Endothelial cell of umbilical vein (primary cell): ENCODE measurements around the gene TMEM41B. TPM values are rescaled to one million over a fixed set of nuclear protein-coding genes. Genes with fewer than 3 reads are reported as not detected.

Experiments used
- BruUV-seq: library from RNA; stranded (reverse); fragments of 400-500 nt; replicated peaks from 2 replicates; lab custom pipeline; 2021; lab: Mats Ljungman, UMichigan
- CTCF ChIA-PET: fragments of 300-600, 350-600 bp; sonication (Branson Sonifier 250); formaldehyde crosslinking; loops from one replicate; lab custom pipeline; 2021; ENCODE audit warnings: antibody characterized with exemption, inconsistent platforms; lab: Charles Lee
- POLR2A ChIA-PET: fragments of 300-600, 350-600 bp; sonication (Branson Sonifier 250); formaldehyde crosslinking; loops from one replicate; lab custom pipeline; 2021; ENCODE audit warnings: antibody characterized with exemption, inconsistent platforms; lab: Charles Lee
- DNase-seq: peaks from one replicate; pipeline ENCODE4 v3.0.0-alpha.2; 2011; ENCODE audit warnings: low read depth, low spot score
- FAIRE-seq: peaks from 2 replicates; lab custom pipeline; 2011; peaks lifted over from hg19 to GRCh38; lab: Jason Lieb, UNC
- H2AFZ ChIP-seq: 2 replicates; pipeline ENCODE4 v1.6.0; 2012; ENCODE audit warnings: low read depth, low read length, control low read depth, inconsistent platforms
- H3K27ac ChIP-seq: 2 replicates; pipeline ENCODE4 v1.5.1; 2011; ENCODE audit warnings: low read depth, mild to moderate bottlenecking, control low read depth, low read length, moderate library complexity; ENCODE audit not compliant: insufficient read depth
- H3K27me3 ChIP-seq, 2 experiments: 2 replicates each; pipeline versions ENCODE4 v1.6.0 to v1.6.1; 2011; ENCODE audit warnings: low read length in 2 of 2, mixed read lengths in 1 of 2; ENCODE audit not compliant: control insufficient read depth in 2 of 2, insufficient read depth in 2 of 2
- H3K36me3 ChIP-seq, 2 experiments: 2 replicates in 1 of 2; 3 replicates in 1 of 2; pipeline ENCODE4 v1.5.1; 2011; ENCODE audit warnings: low read length in 2 of 2, mild to moderate bottlenecking in 1 of 2, moderate library complexity in 1 of 2; ENCODE audit not compliant: control insufficient read depth in 2 of 2, insufficient read depth in 2 of 2; ENCODE audit errors: extremely low read depth in 1 of 2
- H3K4me1 ChIP-seq: 3 replicates; pipeline ENCODE4 v1.5.1; 2011; ENCODE audit warnings: mild to moderate bottlenecking, low read length; ENCODE audit not compliant: control insufficient read depth, insufficient read depth; ENCODE audit errors: extremely low read depth
- H3K4me2 ChIP-seq: 2 replicates; pipeline ENCODE4 v1.6.1; 2011; ENCODE audit warnings: low read length, control low read depth, mixed read lengths; ENCODE audit not compliant: insufficient read depth
- H3K4me3 ChIP-seq, 3 experiments: fragments of 200-600 bp in 1 of 3; sonication (generic), shearing (Covaris generic) in 1 of 3; replicated peaks in 1 of 3; 2 replicates each; pipeline ENCODE4 v1.5.1; 2011 to 2016; ENCODE audit warnings: control low read depth in 3 of 3, low read length in 3 of 3, mild to moderate bottlenecking in 2 of 3, inconsistent platforms in 1 of 3, low read depth in 1 of 3, moderate library complexity in 1 of 3; ENCODE audit not compliant: insufficient read depth in 1 of 3
- H3K79me2 ChIP-seq: 2 replicates; pipeline ENCODE4 v1.6.0; 2012; ENCODE audit warnings: low read length, inconsistent platforms; ENCODE audit not compliant: control insufficient read depth, insufficient read depth
- H3K9ac ChIP-seq: replicated peaks from 2 replicates; pipeline ENCODE3; 2011; ENCODE audit warnings: low read length, control low read depth; ENCODE audit not compliant: insufficient read depth; ENCODE audit errors: extremely low read depth
- H3K9me1 ChIP-seq: replicated peaks from 3 replicates; pipeline ENCODE4 v1.6.0; 2011; ENCODE audit warnings: mild to moderate bottlenecking, low read length; ENCODE audit not compliant: control insufficient read depth, insufficient read depth; ENCODE audit errors: extremely low read depth
- H3K9me3 ChIP-seq: replicated peaks from 2 replicates; pipeline ENCODE4 v1.5.1; 2012; ENCODE audit warnings: low read length, inconsistent platforms; ENCODE audit not compliant: control insufficient read depth, insufficient read depth
- H4K20me1 ChIP-seq: replicated peaks from 2 replicates; pipeline ENCODE3; 2011; ENCODE audit warnings: mild to moderate bottlenecking, low read length; ENCODE audit not compliant: control insufficient read depth, insufficient read depth; ENCODE audit errors: extremely low read depth
- EZH2 ChIP-seq: IDR thresholded peaks from 2 replicates; pipeline ENCODE4 v1.6.1; 2012; ENCODE audit warnings: borderline replicate concordance, low read depth, mild to moderate bottlenecking, moderate library complexity, low read length, inconsistent platforms; ENCODE audit not compliant: severe bottlenecking
- FOS ChIP-seq: IDR thresholded peaks from 2 replicates; pipeline ENCODE4 v1.6.1; 2011; ENCODE audit warnings: mild to moderate bottlenecking, low read length, moderate library complexity, borderline replicate concordance; ENCODE audit not compliant: insufficient read depth
- JUN ChIP-seq: IDR thresholded peaks from 2 replicates; pipeline ENCODE4 v1.6.1; 2011; ENCODE audit warnings: borderline replicate concordance, low read depth; ENCODE audit not compliant: insufficient read length, insufficient read depth
- MYC ChIP-seq: IDR thresholded peaks from one replicate; pipeline ENCODE4 v1.6.1; 2011; ENCODE audit warnings: mild to moderate bottlenecking, low read depth, low read length
- POLR2A ChIP-seq: IDR thresholded peaks from 2 replicates; pipeline ENCODE4 v1.6.1; 2012; ENCODE audit warnings: low read depth, mild to moderate bottlenecking, control low read depth, low read length
- POLR2AphosphoS5 ChIP-seq: IDR thresholded peaks from 2 replicates; pipeline ENCODE4 v1.6.1; 2012; ENCODE audit warnings: low read depth, mild to moderate bottlenecking, control low read depth, low read length, moderate library complexity; ENCODE audit not compliant: insufficient read depth
- dilution Hi-C: fragments of 300-500 bp; cut with MboI; formaldehyde crosslinking; loops from one replicate; pipeline ENCODE4 v1.15.0; 2019; ENCODE audit warnings: low sequenced_read_pairs; ENCODE audit not compliant: extremely low pct_ligation_motif_present
- intact Hi-C: fragments of 100-400 bp; cut with micrococcal nuclease; formaldehyde crosslinking; loops from one replicate; pipeline ENCODE4 v1.10.0; 2022
- polyA plus RNA-seq, 4 experiments: library from polyadenylated mRNA; depleted of rRNA in 3 of 4; stranded (reverse) in 3 of 4; unstranded in 1 of 4; fragments of >200 nt; gene quantifications; 2 replicates each; pipeline versions ENCODE4 v1.2.1 to v1.2.3, GENCODE V29; 2011 to 2012; ENCODE audit warnings: missing spikeins in 1 of 4
- total RNA-seq: library from RNA; stranded (reverse); gene quantifications from 2 replicates; pipeline ENCODE4 v1.2.3, GENCODE V29; 2021
- TF ChIP-seq, protein P1 (sequence below), 2 donors: IDR thresholded peaks; 1 replicate in 1 of 2; 2 replicates in 1 of 2; pipeline ENCODE4 v1.5.1; 2011; ENCODE audit warnings: low read length in 2 of 2, mild to moderate bottlenecking in 2 of 2, moderate library complexity in 2 of 2, control low read depth in 1 of 2, inconsistent platforms in 1 of 2, low read depth in 1 of 2; ENCODE audit not compliant: insufficient read depth in 1 of 2; ENCODE audit errors: extremely low read depth in 1 of 2
- TF ChIP-seq, protein P2 (sequence below): IDR thresholded peaks from 2 replicates; pipeline ENCODE4 v1.6.1; 2011; ENCODE audit not compliant: insufficient read depth, insufficient read length

The TMEM41B gene
- total and polyA plus RNA-seq, 2 donors (not counting 3 experiments of a cell fraction or from before 2014, with no cell fraction given), result 16.6 to 39.0 TPM

DNA sequence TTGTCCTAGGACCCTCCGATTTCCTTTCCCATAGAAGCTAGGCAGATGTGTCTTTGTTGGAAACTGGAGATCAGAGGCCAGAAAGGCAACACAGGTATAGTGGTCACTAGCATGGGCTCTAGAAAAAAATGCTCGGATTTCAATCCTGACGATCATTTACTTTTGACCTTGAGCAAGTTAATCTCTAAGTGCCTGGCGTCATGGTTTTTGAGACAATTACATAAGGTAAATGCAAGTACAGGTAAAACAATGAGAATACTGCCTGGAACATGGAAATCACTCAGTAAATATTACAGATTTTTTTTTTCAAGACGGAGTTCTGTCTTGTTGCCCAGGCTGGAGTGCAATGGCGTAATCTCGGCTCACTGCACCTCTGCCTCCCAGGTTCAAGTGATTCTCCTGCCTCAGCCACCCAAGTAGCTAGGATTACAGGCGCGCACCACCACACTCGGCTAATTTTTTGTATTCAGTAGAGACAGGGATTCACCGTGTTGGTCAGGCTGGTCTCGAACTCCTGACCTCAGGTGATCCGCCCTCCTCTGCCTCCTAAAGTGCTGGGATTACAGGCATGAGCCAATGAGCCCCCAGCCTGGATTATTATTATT lies 48.2 kb downstream of the TMEM41B start:
- no peak overlapping the region for H3K4me3 ChIP-seq
- FAIRE-seq (no peak), DNase-seq (no peak)
- H3K4me1 ChIP-seq, result peaks cover 7% of the 10 kb centered on the region
- no peaks in the 10 kb centered on the region for H3K9me1 ChIP-seq
- ChIA-PET CTCF (interaction anchor here (1.0 to 2.6 kb wide), 3 partner anchors 8 to 240 kb away, joined by 3 to 9 read pairs (median 4); partner anchors contain the start of gene IPO7), POLR2A (no interaction called here)
- H4K20me1 ChIP-seq, result no peaks in the 10 kb centered on the region
- BruUV-seq, result no TSS peak
- H3K36me3 ChIP-seq, result no peaks in the 10 kb centered on the region
- dilution Hi-C loops, result no loop called here
- no peak overlapping the region for H3K9ac ChIP-seq
- no peak overlapping the region for H3K4me2 ChIP-seq
- H3K27me3 ChIP-seq, result no peaks in the 10 kb centered on the region
- H2AFZ ChIP-seq, result no peak overlapping the region
- TF ChIP-seq EZH2 (no peak), POLR2A (no peak), MYC (no peak), POLR2AphosphoS5 (no peak), JUN (no peak), FOS (no peak)
- TF ChIP-seq, protein P1, sequence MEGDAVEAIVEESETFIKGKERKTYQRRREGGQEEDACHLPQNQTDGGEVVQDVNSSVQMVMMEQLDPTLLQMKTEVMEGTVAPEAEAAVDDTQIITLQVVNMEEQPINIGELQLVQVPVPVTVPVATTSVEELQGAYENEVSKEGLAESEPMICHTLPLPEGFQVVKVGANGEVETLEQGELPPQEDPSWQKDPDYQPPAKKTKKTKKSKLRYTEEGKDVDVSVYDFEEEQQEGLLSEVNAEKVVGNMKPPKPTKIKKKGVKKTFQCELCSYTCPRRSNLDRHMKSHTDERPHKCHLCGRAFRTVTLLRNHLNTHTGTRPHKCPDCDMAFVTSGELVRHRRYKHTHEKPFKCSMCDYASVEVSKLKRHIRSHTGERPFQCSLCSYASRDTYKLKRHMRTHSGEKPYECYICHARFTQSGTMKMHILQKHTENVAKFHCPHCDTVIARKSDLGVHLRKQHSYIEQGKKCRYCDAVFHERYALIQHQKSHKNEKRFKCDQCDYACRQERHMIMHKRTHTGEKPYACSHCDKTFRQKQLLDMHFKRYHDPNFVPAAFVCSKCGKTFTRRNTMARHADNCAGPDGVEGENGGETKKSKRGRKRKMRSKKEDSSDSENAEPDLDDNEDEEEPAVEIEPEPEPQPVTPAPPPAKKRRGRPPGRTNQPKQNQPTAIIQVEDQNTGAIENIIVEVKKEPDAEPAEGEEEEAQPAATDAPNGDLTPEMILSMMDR (IDR thresholded peaks at IDR 0.05; ENCODE audit: extremely low read depth in 1 of 2, insufficient read depth in 1 of 2, low read depth in 1 of 2, low read length in 2 of 2), result no peak
- TF ChIP-seq, protein P2, sequence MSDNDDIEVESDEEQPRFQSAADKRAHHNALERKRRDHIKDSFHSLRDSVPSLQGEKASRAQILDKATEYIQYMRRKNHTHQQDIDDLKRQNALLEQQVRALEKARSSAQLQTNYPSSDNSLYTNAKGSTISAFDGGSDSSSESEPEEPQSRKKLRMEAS, result no peak
- no peaks in the 10 kb centered on the region for H3K9me3 ChIP-seq
- H3K27ac ChIP-seq, result no peak overlapping the region
- H3K79me2 ChIP-seq, result peaks cover 34% of the 10 kb centered on the region
- intact Hi-C loops, result loop anchor here (5.0 to 10.0 kb wide), 2 partner anchors 46 to 351 kb away; partner anchors contain the start of genes AKIP1 and TMEM41B
